Endothelial cell of umbilical vein (primary cell): Measurements from ENCODE around the gene PCF11. TPM values are rescaled to one million over a fixed set of nuclear protein-coding genes. Genes with fewer than 3 reads are reported as not detected.

Experiments
- BruUV-seq: library from RNA; stranded (reverse); fragments of 400-500 nt; replicated peaks from 2 replicates; lab custom pipeline; 2021; lab: Mats Ljungman, UMichigan
- CTCF ChIA-PET: fragments of 300-600, 350-600 bp; sonication (Branson Sonifier 250); formaldehyde crosslinking; loops from one replicate; lab custom pipeline; 2021; ENCODE audit warnings: antibody characterized with exemption, inconsistent platforms; lab: Charles Lee
- POLR2A ChIA-PET: fragments of 300-600, 350-600 bp; sonication (Branson Sonifier 250); formaldehyde crosslinking; loops from one replicate; lab custom pipeline; 2021; ENCODE audit warnings: antibody characterized with exemption, inconsistent platforms; lab: Charles Lee
- DNase-seq: peaks from one replicate; pipeline ENCODE4 v3.0.0-alpha.2; 2011; ENCODE audit warnings: low read depth, low spot score
- FAIRE-seq: peaks from 2 replicates; lab custom pipeline; 2011; peaks lifted over from hg19 to GRCh38; lab: Jason Lieb, UNC
- H2AFZ ChIP-seq: 2 replicates; pipeline ENCODE4 v1.6.0; 2012; ENCODE audit warnings: low read depth, low read length, control low read depth, inconsistent platforms
- H3K27ac ChIP-seq: 2 replicates; pipeline ENCODE4 v1.5.1; 2011; ENCODE audit warnings: low read depth, mild to moderate bottlenecking, control low read depth, low read length, moderate library complexity; ENCODE audit not compliant: insufficient read depth
- H3K27me3 ChIP-seq, 2 experiments: 2 replicates each; pipeline versions ENCODE4 v1.6.0 to v1.6.1; 2011; ENCODE audit warnings: low read length in 2 of 2, mixed read lengths in 1 of 2; ENCODE audit not compliant: control insufficient read depth in 2 of 2, insufficient read depth in 2 of 2
- H3K36me3 ChIP-seq, 2 experiments: 2 replicates in 1 of 2; 3 replicates in 1 of 2; pipeline ENCODE4 v1.5.1; 2011; ENCODE audit warnings: low read length in 2 of 2, mild to moderate bottlenecking in 1 of 2, moderate library complexity in 1 of 2; ENCODE audit not compliant: control insufficient read depth in 2 of 2, insufficient read depth in 2 of 2; ENCODE audit errors: extremely low read depth in 1 of 2
- H3K4me1 ChIP-seq: 3 replicates; pipeline ENCODE4 v1.5.1; 2011; ENCODE audit warnings: mild to moderate bottlenecking, low read length; ENCODE audit not compliant: control insufficient read depth, insufficient read depth; ENCODE audit errors: extremely low read depth
- H3K4me2 ChIP-seq: 2 replicates; pipeline ENCODE4 v1.6.1; 2011; ENCODE audit warnings: low read length, control low read depth, mixed read lengths; ENCODE audit not compliant: insufficient read depth
- H3K4me3 ChIP-seq, 3 experiments: fragments of 200-600 bp in 1 of 3; sonication (generic), shearing (Covaris generic) in 1 of 3; replicated peaks in 1 of 3; 2 replicates each; pipeline ENCODE4 v1.5.1; 2011 to 2016; ENCODE audit warnings: control low read depth in 3 of 3, low read length in 3 of 3, mild to moderate bottlenecking in 2 of 3, inconsistent platforms in 1 of 3, low read depth in 1 of 3, moderate library complexity in 1 of 3; ENCODE audit not compliant: insufficient read depth in 1 of 3
- H3K79me2 ChIP-seq: 2 replicates; pipeline ENCODE4 v1.6.0; 2012; ENCODE audit warnings: low read length, inconsistent platforms; ENCODE audit not compliant: control insufficient read depth, insufficient read depth
- H3K9ac ChIP-seq: replicated peaks from 2 replicates; pipeline ENCODE3; 2011; ENCODE audit warnings: low read length, control low read depth; ENCODE audit not compliant: insufficient read depth; ENCODE audit errors: extremely low read depth
- H3K9me1 ChIP-seq: replicated peaks from 3 replicates; pipeline ENCODE4 v1.6.0; 2011; ENCODE audit warnings: mild to moderate bottlenecking, low read length; ENCODE audit not compliant: control insufficient read depth, insufficient read depth; ENCODE audit errors: extremely low read depth
- H3K9me3 ChIP-seq: replicated peaks from 2 replicates; pipeline ENCODE4 v1.5.1; 2012; ENCODE audit warnings: low read length, inconsistent platforms; ENCODE audit not compliant: control insufficient read depth, insufficient read depth
- H4K20me1 ChIP-seq: replicated peaks from 2 replicates; pipeline ENCODE3; 2011; ENCODE audit warnings: mild to moderate bottlenecking, low read length; ENCODE audit not compliant: control insufficient read depth, insufficient read depth; ENCODE audit errors: extremely low read depth
- EZH2 ChIP-seq: IDR thresholded peaks from 2 replicates; pipeline ENCODE4 v1.6.1; 2012; ENCODE audit warnings: borderline replicate concordance, low read depth, mild to moderate bottlenecking, moderate library complexity, low read length, inconsistent platforms; ENCODE audit not compliant: severe bottlenecking
- FOS ChIP-seq: IDR thresholded peaks from 2 replicates; pipeline ENCODE4 v1.6.1; 2011; ENCODE audit warnings: mild to moderate bottlenecking, low read length, moderate library complexity, borderline replicate concordance; ENCODE audit not compliant: insufficient read depth
- GATA2 ChIP-seq: IDR thresholded peaks from 2 replicates; pipeline ENCODE4 v1.7.0; 2011; ENCODE audit warnings: low read depth, mild to moderate bottlenecking, moderate library complexity, mixed read lengths, low read length; ENCODE audit not compliant: insufficient read length, insufficient read depth
- JUN ChIP-seq: IDR thresholded peaks from 2 replicates; pipeline ENCODE4 v1.6.1; 2011; ENCODE audit warnings: borderline replicate concordance, low read depth; ENCODE audit not compliant: insufficient read length, insufficient read depth
- MAX ChIP-seq: IDR thresholded peaks from 2 replicates; pipeline ENCODE4 v1.6.1; 2011; ENCODE audit not compliant: insufficient read depth, insufficient read length
- MYC ChIP-seq: IDR thresholded peaks from one replicate; pipeline ENCODE4 v1.6.1; 2011; ENCODE audit warnings: mild to moderate bottlenecking, low read depth, low read length
- POLR2A ChIP-seq: IDR thresholded peaks from 2 replicates; pipeline ENCODE4 v1.6.1; 2012; ENCODE audit warnings: low read depth, mild to moderate bottlenecking, control low read depth, low read length
- POLR2AphosphoS5 ChIP-seq: IDR thresholded peaks from 2 replicates; pipeline ENCODE4 v1.6.1; 2012; ENCODE audit warnings: low read depth, mild to moderate bottlenecking, control low read depth, low read length, moderate library complexity; ENCODE audit not compliant: insufficient read depth
- dilution Hi-C: fragments of 300-500 bp; cut with MboI; formaldehyde crosslinking; loops from one replicate; pipeline ENCODE4 v1.15.0; 2019; ENCODE audit warnings: low sequenced_read_pairs; ENCODE audit not compliant: extremely low pct_ligation_motif_present
- intact Hi-C: fragments of 100-400 bp; cut with micrococcal nuclease; formaldehyde crosslinking; loops from one replicate; pipeline ENCODE4 v1.10.0; 2022
- polyA plus RNA-seq, 4 experiments: library from polyadenylated mRNA; depleted of rRNA in 3 of 4; stranded (reverse) in 3 of 4; unstranded in 1 of 4; fragments of >200 nt; gene quantifications; 2 replicates each; pipeline versions ENCODE4 v1.2.1 to v1.2.3, GENCODE V29; 2011 to 2012; ENCODE audit warnings: missing spikeins in 1 of 4
- total RNA-seq: library from RNA; stranded (reverse); gene quantifications from 2 replicates; pipeline ENCODE4 v1.2.3, GENCODE V29; 2021

The PCF11 gene
- total and polyA plus RNA-seq, 2 donors (not counting 3 experiments of a cell fraction or from before 2014, with no cell fraction given): 38.0 to 51.2 TPM

- POLR2A ChIA-PET: no interaction called here
- Histone ChIP-seq H4K20me1 (no peaks in the 10 kb centered on the region), H3K9ac (no peak overlapping the region), H3K9me1 (no peaks in the 10 kb centered on the region), H3K79me2 (no peaks in the 10 kb centered on the region), H3K4me2 (no peak overlapping the region), H2AFZ (no peak overlapping the region), H3K36me3 (no peaks in the 10 kb centered on the region), H3K4me3 (no peak overlapping the region), H3K27ac (no peak overlapping the region), H3K9me3 (no peaks in the 10 kb centered on the region), H3K4me1 (peaks cover 3% of the 10 kb centered on the region), H3K27me3 (no peaks in the 10 kb centered on the region)
- CTCF ChIA-PET: interaction anchor here (0.6 to 1.1 kb wide), 2 partner anchors 11 to 195 kb away, joined by 3 read pairs; no protein-coding TSS in a partner anchor
- DNase-seq: no peak
- intact Hi-C loops: no loop called here
- FAIRE-seq: no peak
- TF ChIP-seq FOS (no peak), MYC (no peak), POLR2AphosphoS5 (no peak)
- dilution Hi-C loops: no loop called here
- BruUV-seq: no TSS peak
Observed at GRCh38 chr11:83122050-83122449, 34.9 kb upstream of the PCF11 start.

- Histone ChIP-seq H3K4me1 (peaks cover 3% of the 10 kb centered on the region), H3K4me3 (no peak overlapping the region), H3K9me3 (no peaks in the 10 kb centered on the region), H3K9me1 (no peaks in the 10 kb centered on the region), H3K4me2 (no peak overlapping the region), H3K27me3 (no peaks in the 10 kb centered on the region), H4K20me1 (no peaks in the 10 kb centered on the region), H3K9ac (no peak overlapping the region), H3K79me2 (no peaks in the 10 kb centered on the region), H2AFZ (no peak overlapping the region), H3K27ac (no peak overlapping the region), H3K36me3 (no peaks in the 10 kb centered on the region)
- DNase-seq (no peak), FAIRE-seq (no peak)
- intact Hi-C loops: no loop called here
- ChIA-PET POLR2A (no interaction called here), CTCF (interaction anchor here (0.6 to 1.1 kb wide), 2 partner anchors 12 to 196 kb away, joined by 3 read pairs; no protein-coding TSS in a partner anchor)
- dilution Hi-C loops: no loop called here
- no peak for TF ChIP-seq MAX
- no peak for TF ChIP-seq JUN
- no peak for TF ChIP-seq GATA2
- no peak for TF ChIP-seq EZH2
- TF ChIP-seq POLR2A: no peak
- no TSS peak for BruUV-seq
Observed at GRCh38 chr11:83122766-83123165, 34.2 kb upstream of the PCF11 start.
